EH (cell line): ENCODE results near the gene PPFIA4.

ENCODE experiments used
- DNase-seq: peaks from one replicate; pipeline ENCODE4 v3.0.0-alpha.2; 2015; ENCODE audit warnings: low read depth

The PPFIA4 gene

DNA sequence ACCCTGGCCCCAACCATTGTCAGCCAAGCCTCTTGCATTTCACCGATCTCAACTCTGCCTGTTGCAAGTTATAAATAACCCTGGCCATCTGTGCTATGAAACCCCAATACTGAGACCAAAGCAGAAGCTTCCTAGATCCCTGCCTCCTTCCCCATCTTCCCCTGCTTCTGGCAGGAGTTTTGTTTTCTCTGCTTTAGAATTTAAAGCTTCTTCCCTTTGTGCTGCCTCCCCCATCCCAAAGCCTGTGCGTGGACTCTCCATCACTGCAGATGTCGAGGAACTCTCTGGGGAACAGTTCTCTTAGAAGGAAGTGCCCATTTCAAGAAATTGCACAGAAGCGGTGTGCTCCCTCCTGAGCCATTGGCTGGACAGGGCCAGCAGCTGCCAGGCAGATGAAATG is 76.9 kb downstream of the PPFIA4 start:
- DNase-seq: no peak

DNA sequence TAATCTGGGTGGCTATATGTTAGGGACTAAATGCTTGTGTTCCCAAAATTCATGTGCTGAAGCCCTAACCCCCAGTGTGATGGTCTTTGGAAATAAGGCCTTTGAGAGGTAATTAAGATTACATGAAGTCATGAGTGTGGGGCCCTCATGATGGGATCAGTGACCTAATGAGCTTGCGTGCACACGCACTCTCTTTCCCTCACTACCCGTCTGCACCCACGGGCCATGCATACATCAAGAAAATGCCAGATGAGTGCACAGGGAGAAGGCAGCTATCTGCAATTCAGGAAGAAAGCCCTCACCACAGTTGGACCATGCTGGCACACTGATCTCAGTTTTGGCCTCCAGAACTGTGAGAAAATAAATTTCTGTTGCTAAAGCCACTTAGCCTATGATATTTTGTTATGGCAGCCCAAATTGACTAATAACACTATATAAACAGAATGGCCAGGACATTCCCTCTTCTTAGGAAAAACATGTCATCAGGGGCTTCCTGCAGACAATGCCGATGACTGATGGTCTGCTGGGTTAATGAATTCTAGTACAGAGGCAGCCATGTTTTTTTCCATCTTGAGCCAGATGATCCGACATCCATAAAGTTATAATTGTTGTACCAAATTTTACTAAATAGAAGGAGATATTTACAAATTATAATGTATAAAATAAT is 77.7 kb downstream of the PPFIA4 start:
- no peak for DNase-seq

DNA sequence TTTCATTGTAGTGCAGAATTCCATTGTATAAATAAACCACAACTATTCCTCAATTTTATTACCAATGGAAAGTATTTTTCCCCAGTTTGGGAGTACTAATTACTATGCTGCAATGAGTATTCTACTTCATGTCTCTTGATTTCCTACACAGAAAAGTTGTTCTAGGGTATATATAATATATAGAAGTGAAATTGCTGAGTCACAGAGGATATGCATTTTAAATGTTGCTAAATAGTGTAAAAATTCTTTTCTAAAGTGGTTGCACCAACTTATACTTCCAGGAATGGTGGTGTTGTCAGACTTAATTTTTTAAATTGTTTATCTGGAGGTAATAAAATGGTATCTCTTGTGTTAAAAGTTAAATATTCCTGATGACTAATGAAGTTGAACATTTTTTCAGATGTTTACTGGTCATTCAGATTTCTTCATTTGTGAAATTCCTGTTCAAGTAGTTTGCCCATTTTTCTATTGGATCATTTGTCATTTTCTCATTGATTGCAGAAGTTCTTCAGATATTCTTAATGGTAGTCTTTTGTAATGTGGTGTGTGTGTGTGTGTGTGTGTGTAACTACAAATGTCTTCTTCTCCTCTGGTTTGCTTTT is 78.6 kb downstream of the PPFIA4 start:
- DNase-seq: peak; percentile 49

DNA sequence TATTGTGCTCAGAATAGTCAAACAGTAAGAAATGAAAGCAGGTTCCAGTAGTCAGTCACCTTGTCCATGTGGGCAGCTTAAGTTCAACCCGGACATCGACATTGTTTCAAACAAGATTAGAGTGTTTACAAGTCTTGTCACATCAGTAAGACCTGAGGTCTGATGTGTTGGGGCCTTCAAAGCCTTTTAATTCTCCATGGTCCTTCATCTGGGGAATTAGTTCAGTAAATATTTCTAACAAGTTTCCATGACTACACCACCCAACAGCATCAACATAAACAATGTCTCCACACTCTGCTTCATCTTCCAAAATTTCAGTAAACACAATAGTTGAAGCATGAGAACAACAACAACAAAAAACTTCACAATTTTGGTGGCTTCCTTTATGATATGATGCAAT is 86.2 kb downstream of the PPFIA4 start:
- no peak for DNase-seq

DNA sequence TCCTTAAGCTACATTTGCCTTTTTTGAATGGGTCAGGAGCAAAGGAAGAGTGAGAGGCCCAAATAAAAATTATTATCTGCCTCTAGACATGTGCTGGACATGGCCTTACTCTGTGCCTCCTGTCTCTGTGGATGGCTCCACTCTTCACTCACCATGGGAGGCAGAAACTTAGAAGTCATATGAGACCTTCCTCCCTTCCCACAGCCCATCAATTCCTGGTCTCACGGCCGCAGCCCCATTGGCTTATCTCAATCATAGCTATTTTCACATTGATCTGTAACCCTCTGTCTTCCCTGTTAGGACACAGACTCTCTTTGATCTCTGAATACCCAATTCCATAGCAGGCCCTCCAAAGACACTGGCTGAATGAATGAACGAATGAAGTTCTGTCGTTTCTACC is 87.0 kb downstream of the PPFIA4 start:
- DNase-seq: no peak

DNA sequence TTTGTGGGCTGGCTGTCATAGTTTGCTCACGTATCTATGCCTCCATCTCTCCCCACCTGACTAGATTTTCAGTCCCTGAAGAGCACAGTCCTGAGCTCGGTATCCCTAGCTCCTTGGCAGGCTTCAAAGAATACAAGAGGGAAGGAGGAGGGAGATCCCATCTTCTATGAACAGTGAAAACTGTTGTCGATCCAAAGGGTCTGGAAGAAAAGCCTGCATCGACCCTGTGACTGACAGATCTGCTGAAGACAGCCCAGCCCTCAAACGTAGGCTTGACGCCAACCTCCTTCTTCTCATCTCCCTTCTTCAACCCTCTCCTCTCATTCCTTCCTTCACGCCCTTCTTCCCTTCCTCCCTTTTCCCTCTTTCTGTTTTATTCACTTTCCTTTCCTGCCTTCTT is 87.9 kb downstream of the PPFIA4 start:
- no peak for DNase-seq

DNA sequence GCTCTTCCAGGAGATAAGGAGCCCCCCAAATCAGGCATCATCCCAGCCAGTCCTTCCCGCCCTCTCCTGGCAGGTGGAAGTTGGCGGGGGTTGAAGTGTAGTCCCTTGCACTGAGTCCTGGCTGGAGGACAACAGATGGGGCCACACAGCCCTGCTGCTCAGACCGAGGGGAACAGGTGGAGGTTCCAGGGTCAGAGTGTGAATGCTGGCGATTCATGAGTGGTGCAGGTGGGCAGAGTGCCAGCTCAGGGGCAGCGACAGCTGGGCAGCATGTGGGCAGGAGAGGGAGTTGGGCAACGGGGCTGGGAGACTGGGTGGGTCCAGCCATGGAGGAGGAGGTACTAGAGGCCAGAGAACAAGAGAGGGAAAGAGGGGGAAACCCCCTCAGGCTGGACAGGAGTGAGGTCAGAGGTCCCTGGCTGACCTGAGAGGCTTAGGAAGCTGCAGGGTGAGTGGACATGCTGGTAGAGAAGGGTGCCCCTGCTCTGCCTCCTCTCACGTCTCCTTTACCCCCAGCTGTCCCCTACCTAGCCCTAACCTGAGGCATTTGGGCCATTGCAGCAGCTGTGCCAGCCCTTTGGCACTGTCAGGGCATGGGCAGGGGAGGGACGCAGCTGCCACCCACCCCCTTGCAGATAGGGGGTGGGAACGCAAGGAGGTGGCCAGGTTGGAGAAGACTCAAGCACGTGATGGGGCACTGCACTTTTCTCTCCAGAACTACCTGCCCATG is 90.0 kb downstream of the PPFIA4 start:
- DNase-seq: no peak

DNA sequence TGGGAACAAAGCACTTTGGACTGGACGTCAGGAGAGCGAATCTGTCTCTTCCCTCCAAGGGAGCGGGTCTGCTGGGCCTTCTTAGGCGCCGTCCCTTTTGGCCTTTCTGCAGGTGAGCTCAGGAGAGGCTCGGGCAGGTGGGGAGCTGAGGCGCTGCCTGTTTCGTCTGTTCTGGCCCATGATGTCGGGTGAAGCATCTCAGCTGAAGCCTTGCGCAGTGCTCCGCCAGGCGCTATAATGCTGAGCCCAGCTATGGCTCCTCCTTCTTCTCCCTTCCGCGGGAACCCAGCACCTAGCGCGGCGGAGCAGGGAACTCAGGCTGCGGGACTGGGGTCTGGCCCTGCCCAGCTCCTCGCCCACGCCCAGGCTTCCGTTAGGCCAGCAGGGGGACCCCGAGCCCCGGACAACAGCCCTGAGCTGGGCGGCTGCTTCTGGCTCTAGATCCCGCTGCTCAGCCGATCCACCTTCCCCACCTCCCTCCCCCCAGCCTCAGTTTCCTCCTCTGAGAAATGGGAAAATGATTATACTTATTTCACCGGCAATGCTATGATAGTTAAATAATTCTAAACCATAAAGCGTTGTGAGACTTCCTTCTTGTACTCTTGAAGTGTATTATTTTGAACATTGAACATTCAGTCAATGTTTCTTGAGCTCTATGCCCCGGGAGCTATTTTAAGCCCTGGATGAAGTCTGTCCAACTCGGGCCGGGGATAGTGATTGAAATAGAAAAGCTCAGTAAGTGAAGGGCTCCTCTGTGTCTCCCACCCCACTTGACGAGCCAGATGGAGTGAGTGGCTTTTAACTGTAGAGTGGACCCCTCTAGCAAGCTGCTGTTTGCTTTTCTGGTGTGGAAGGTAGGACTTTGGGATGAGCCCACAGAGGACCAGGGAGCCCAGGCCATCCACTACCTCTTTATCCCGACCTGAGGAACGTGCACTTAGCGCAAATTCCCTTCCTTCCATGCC is 91.6 kb downstream of the PPFIA4 start:
- DNase-seq: peak; percentile 68

DNA sequence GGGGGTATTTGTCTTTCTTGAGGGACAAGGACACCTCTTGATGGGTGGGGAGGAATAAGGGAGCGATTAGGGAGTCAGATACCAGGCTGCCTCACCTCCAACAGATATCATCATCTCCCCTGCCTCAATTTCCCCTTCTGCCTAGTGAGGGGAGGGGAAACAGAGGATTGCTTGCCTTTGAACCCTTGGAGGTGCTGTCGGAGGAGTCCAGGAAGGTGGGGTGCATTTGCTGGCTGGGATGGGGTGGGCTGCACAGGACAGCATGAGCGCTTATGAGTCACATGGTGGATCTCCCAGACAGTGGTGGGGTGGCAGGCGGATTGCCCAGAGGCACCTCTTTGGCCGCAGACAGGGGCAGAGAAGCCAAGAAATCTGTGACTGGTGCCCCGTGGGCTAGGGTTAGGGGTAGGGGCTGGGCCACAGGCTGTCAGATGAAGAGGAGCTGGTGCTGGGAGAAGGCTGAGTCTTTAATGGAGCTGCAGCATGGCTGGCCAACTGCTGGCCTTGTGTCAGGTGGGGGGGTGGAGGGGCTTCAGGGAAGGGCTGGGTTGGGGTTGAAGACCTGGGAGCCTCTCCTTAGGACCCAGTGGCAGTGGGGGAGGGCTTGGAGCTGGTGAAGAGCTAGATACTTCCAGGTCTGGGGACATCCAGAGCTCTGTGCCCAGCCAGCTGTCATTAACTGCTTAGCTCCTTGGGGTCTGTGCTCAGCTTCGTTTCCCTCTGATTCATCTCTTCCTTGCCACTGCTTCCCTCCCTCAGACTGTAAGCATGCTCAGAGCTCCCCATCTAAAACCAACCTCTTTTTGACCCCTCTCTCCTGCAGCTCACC is 94.2 kb downstream of the PPFIA4 start:
- no peak for DNase-seq

DNA sequence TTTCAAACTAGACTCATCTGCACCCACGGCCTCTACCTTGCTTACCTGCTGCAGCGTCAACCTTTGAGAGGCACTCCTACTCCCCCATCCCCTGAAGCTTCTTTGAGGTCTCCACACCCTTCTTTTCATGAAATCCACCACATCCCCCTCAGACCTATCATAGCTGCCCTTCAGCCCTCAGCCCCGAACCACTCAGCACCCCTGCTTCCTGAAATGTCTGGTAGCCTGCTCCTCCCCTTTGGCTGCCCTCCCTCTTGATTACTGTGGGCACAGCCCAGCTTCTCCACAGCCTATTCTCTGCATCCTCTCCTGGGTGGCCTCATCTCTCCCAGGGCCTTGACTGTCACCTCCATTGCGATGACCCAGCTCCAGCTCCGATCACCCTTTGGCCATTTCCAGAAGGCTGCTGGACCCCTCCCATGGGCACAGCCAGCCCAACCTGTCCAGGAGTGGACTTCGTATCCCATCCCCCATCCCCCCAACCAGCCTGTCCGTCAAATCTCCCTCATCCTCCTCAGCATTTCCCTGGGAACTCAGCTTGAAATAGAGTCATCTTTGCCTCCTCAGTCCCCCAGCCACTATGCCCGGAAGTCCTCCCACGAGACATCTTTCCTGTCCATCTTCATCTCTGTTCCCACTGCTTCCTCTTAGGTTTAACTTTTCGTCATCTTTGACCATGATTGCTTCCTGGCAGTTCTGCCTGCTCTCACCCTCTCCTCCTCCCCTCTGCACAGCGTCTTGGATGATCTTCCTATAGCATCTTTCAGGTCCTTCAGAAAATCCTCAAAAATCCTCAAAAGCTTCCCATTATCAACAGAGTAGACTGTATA is 95.1 kb downstream of the PPFIA4 start:
- DNase-seq: no peak

DNA sequence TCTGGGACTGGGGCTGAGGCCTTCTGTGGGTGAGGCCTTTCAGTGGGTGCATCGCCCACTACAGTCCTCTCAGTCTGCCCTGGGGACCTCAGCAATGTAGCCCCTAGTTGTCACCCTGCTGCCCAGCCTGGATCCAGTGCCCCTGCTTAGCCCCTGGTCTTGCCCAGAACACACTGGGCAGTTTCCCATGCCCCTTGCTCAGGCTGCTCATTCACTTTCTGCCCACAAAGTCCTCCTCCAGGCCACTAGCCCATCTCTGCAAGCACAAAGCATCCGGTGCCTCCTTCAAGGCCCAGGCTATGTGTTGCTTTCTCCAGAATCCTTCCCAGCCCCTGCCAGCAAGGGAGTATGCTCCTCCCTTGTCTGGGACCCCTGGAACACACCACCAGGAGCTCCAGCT is 95.9 kb downstream of the PPFIA4 start:
- DNase-seq: no peak

DNA sequence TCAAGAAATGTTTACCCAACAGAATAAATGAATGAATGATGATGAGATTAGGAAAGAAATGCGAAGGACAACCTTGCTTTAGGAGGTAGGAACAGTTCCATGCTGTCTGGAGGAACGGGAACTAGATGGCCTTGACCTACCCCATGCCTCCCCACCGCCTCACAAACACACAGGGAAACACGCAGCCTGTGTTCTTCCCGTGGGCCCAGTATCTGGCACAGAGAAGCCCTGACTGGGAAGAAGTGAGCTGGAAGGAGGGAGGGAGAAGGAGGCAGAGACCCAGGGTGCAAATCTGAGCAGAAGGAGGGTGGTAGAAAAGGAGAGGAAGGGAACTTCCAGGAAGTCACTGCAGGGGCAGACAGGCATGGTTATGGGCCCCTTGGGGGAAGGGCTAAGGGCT is 97.7 kb downstream of the PPFIA4 start:
- DNase-seq: no peak

DNA sequence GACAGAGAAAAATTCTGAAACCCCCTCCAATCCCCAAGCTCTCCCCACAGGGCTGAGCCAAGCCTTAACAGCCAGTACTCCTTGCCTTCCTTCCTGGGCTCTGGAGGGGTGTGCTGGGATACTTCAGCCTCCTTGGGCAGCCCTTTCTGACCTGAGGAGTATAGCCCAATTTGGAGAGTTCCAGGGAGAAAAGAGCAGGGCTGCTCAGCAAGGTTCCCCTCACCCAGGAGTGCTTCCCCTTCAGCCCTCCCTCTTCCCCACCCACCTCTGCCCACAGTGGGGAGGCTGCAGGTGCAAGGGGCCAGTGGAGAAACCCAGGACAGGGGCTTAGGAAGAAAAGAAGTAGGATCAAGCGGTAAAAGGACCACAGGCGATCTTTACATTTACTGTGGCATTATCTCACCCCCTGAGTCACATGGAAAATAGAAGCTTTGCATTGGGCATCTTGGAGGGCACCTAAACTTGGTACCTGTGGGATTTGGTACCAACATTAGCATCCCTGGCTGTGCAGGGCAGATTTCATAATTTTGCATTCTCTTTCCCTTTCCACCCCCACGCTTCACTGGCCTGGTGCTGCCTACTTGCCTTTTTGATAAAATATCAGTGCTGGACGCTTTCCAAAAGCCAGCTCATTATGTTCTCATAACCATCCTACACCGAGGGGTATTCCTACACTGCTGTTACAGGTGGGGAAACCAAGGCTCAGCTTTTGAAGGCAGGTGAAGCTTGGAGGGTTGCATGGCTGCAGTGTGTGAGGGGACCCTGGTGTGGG is 98.4 kb downstream of the PPFIA4 start:
- peak; percentile 21 for DNase-seq

DNA sequence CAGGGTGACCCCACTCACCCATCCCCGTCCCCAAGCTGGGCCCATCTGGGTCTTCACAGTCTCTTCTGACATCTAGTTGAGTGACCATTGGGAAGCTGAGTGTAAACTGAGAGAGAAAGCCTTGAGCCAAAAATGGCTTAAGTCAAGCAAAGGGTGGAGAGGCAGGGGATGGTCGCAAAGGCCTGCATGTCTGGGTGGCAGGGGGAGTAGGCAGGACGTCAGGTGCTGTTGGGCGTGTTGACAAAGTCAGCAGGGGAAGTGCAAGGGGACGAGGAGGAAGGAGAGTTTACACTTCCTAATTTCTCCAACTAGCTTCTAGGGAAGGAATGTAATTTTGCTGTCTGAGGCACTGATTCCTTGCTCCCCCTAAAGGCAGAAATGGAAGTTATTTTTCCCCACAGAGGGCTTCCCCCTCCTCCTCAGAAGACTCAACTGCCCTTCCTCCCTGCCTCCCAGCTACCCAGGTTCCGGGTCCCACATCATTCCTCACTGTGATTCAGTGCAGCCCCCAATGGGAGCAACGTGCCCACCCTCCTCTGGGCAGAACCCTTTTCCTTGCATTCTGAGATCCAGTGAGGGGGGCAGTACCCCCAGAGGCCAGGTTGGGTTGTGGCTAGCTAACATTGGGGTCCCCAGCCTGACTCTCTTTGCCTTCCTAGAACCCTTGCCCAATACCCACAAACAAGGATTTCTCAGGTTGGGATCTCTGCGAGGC is 100.0 kb downstream of the PPFIA4 start:
- peak; percentile 64 for DNase-seq

DNA sequence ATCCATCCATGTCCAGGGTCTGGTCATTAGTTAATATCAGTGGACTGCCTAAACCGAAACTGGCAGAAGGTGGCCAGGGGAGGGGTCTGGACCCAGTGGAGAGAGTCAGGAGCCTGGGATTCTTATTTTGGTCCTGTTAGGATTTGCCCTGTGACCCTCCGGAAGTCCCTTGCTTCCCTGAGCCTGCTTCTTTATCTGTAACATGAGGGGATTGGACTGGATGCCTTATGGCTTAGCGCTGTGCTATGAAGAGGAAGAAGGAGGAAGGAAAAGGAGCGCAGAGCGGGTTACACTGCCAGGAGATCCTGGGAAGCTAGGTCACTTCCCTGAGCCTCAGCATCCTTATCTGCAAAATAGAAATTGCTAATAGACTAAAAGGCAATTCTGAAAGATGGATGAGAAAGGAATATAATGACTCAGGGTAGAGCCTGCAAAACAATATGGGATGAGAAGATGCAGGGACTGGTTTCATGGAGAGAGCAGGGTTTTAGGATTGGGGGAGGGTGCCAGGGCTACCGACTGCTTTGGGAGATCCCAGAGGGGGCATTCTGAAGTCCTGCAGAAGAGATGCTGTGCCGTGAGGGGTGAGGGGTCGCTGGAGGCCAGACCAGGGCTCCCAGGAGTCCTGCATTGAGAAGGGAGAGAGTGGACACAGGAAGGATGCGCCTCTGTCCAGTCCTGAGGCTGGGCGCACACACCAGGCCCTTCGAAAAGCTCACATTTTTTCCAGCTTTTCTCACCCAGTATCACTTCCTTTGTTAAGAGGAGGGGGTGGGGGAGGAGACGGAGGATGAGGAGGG is 100.8 kb downstream of the PPFIA4 start:
- DNase-seq: peak; percentile 66

DNA sequence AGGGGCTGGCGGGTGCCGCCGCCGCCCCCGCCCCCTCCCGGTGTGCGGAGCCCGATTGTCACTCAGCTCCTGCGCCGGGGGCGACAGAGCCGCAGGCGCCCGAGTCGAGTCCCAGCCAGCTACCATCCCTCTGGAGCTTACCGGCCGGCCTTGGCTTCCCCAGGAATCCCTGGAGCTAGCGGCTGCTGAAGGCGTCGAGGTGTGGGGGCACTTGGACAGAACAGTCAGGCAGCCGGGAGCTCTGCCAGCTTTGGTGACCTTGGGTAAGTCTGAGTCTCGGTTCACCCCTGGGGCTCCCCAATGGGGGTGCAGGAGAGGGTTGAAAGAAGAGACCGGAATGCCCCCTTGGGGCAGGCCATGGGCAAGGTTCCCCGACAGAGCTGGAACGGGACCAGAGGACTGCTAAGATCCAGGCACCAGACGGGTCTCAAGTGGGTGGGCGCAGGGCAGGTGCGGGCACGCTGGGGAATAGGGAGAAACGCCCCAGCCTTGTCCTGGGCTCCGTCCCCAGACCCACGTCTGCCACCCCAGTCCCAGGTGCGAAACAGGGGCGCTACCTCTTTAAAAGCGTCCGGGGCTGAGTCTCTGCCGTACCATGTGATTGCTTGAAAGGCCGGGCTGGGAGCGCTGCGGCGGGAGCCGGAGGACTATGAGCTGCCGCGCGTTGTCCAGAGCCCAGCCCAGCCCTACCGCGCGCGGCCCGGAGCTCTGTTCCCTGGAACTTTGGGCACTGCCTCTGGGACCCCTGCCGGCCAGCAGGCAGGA is 101.6 kb downstream of the PPFIA4 start, which contains the start of gene ADORA1:
TSS of gene ADORA1 (plus strand) at position 61 of the 765 bp plus-strand sequence. CDS start 1,116 bp downstream, outside the sequence.
- peak; percentile 73 for DNase-seq

DNA sequence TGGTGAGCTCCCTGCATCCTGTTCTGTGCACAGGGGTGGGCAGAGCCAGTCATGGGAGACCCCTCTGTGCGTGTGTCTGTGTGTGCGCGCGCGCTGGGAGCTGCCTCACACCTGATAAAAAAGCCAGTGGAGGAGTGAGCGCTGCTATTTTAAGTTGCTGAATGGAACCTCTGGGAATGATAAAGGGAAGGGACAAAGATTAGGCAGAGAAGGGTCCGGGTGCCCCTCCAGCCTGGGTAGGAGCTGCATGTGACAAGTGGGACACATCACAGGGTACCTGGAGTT is 102.1 kb downstream of the PPFIA4 start:
- no peak for DNase-seq
